ENCODE measurements around the gene CYBA.

Gene CYBA

DNA sequence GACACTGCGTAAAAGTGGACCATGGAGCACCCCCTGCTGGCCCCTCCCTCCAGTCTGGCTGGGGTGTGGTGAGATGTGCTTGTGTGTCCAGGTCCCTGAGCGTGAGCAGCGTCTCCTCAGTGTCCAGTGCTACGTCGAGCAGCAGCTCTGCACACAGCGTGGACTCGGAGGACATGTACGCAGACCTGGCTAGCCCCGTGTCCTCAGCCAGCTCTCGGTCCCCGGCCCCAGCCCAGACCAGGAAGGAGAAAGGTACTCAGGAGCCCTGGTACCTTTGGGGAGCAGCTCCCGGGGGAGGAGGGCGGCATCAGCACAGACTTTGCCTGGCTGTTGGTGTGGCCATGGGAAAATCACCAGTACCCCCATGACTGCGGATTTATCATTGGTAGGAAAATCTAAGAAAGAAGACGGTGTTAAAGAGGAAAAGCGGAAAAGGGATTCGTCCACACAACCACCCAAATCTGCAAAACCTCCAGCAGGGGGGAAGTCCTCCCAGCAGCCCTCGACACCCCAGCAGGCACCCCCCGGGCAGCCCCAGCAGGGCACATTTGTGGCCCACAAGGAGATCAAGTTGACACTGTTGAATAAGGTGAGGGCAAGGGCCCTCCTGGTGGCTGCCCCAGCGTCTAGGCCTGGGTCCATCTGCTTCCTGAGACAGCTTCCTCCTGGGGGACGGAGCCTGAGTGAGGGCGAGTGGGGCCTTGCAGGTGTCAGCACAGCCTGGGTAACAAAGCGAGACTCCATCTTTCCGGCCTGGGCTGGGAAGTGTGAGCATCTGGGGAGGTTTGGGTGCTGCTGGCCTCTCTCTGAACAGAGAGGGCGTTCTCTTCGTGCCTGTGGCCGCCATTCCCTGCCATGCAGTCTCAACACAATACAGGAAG is 23.1 kb downstream of the CYBA start:
- no peak for DNase-seq

- no peak for DNase-seq
Measured at GRCh38 chr16:88626646-88627045, 24.2 kb downstream of the CYBA start.

DNA sequence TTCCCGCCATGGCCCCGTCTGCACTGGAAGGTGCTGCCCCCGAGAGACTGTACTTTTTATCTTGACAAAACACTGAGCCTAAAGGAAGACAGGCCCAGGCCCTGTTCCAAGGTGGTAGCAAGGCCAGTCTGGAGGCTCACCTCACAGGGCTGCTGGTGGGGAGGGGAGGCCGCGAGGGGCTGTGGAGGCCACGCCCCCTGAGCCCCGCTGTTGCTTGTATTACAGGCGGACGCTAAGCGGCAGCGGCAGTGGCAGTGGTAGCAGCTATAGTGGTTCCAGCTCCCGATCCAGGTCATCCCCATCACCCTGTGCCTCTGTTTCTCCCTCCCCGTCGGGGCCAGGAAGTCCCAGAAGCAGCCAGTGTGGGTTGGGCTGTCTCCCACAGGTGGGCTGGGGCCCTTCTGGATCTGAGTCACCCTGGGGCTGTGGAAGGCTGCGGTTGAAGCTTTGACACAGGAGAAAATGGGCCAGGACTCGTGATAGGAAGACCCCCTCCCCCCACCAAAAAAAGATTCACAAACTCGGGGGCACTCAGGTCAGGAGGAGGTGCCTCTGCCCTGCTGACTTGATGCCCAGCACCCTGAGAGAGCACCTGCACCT is 25.8 kb downstream of the CYBA start:
- DNase-seq = no peak

GRCh38 chr16:88624481-88624880 is 26.4 kb downstream of the CYBA start:
- DNase-seq = no peak

DNA sequence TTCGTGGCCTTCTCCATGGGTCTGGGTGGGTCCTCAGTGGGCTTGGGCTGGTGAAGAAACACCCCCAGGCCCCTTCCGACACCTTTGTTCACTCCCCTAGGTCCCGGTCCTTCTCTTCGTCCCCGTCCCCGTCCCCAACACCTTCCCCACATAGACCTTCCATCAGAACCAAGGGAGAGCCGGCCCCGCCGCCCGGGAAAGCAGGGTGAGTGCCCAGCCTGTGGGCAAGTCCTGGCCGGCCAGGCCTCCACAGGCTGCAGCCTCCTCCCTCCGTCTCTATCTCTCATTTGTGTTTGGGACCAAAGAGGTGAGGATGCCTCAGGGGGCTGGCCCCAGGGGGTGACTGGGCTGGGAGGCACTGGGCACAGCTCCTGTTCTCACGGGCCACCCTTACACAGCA is 27.0 kb downstream of the CYBA start:
- DNase-seq = no peak

DNA sequence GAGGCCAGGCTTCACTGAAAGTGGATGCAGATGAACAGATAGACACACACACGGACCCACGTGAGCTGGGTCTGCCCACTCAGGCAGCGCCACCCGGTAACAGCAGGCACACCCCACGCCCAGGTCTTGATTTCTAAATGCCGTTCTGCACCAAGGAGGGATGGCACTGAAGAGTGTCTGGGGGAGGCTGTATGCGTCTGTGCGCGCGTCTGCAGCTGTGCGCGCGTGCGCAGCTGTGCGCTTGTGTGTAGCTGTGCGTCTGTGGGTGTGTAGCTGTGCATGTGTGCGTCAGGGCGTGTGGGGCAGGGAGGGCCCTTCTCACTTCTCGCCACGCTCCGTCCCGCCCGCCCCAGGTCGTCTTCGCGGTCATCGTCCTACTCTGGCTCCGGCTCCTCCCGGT is 28.0 kb downstream of the CYBA start:
- DNase-seq = no peak

- DNase-seq = no peak
Measured at GRCh38 chr16:88622125-88622524, 28.7 kb downstream of the CYBA start.

- no peak for DNase-seq
Measured at GRCh38 chr16:88619859-88620815, 30.7 kb downstream of the CYBA start.

GRCh38 chr16:88618956-88619667 is 31.7 kb downstream of the CYBA start:
- no peak for DNase-seq

DNA sequence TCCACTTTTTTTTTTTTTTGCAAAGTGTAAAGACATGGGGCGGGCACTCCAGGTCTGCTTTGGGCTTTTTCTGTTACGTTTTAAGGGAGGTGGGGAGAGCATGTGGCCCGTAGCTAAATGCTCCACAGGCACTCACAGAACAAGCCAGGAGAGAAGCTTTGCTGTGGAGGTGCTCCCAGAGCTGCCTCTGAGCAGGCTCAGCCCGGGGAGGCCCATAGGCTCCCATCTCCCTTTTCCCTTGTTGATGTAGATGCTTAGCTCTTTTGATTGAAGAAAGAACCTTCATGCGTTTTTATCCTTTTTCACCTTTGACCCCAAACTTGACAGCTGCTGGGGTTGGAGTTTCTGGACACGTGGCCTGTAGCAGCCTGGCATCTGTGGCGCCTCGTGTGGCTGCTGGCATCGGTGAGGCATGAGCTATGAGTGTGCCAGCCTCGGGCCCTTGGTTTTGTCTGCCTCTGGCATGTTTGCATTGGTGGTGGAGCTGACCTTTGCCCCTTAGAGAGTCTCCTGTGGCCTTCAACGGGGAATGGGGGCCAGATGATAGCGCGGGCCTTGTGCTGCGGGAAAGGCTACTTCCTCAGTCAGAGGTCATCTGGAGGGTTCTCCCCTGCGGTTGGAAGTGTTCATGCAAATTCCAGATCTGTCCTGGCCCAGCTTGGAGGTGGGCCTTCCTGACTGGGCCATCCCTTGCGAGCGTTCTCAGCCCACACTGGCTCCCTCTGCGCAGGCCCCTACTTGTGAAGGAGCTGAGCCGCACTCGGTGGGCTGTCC is 32.5 kb downstream of the CYBA start:
- no peak for DNase-seq

- DNase-seq = peak in 1 of 2 experiments; percentile 20
Measured at GRCh38 chr16:88617268-88618031, 33.4 kb downstream of the CYBA start.

DNA sequence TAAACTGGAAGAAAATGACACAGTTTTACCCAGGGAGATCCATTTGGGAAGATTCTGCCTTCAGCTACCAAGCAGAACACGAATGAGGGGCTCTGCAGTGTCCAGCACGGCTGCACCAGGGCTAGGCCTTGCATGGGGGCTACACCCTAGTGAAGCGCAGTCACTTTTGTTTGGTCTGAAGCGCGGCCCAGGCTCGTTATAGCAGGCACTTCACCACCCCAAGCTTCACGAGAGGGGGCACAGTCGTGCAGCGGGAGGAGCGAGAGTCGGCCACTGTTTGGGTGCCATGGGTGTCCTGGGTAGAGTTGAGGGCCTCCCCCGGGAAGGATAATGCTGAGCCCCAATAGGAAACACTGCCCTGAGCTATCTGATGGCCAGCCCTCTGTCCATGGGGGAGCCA is 34.1 kb downstream of the CYBA start:
- no peak for DNase-seq

GRCh38 chr16:88616320-88616719 is 34.5 kb downstream of the CYBA start:
- no peak for DNase-seq

DNA sequence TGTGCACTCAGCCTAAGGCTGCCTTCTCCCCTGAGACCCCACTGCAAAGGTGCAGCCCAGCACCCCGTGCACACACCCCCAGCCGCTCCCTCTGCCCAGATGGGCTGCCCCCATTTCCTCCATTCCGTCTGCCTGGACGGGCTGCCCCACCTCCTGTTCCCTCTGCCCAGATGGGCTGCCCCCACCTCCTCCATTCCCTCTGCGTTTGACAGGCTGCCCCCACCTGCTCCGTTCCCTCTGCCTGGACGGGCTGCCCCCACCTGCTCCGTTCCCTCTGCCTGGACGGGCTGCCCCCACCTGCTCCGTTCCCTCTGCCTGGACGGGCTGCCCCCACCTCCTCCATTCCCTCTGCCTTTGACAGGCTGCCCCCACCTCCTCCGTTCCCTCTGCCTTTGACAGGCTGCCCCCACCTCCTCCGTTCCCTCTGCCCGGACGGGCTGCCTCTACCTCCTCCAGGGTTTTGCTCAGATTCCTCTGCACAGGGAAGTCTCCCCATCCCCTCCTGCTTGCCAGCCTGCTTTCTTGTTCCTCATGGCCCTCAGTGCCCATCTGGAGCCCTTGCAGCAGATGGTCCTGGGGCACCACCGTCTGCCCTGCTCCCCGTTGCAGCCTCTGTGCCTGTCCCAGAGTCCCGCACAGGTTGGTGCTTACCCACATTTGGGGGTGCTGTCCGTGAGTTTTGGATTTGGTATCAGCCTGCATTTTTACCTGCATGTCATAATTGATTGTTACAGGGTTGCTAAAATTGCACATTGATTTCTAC is 35.9 kb downstream of the CYBA start:
- no peak for DNase-seq

DNA sequence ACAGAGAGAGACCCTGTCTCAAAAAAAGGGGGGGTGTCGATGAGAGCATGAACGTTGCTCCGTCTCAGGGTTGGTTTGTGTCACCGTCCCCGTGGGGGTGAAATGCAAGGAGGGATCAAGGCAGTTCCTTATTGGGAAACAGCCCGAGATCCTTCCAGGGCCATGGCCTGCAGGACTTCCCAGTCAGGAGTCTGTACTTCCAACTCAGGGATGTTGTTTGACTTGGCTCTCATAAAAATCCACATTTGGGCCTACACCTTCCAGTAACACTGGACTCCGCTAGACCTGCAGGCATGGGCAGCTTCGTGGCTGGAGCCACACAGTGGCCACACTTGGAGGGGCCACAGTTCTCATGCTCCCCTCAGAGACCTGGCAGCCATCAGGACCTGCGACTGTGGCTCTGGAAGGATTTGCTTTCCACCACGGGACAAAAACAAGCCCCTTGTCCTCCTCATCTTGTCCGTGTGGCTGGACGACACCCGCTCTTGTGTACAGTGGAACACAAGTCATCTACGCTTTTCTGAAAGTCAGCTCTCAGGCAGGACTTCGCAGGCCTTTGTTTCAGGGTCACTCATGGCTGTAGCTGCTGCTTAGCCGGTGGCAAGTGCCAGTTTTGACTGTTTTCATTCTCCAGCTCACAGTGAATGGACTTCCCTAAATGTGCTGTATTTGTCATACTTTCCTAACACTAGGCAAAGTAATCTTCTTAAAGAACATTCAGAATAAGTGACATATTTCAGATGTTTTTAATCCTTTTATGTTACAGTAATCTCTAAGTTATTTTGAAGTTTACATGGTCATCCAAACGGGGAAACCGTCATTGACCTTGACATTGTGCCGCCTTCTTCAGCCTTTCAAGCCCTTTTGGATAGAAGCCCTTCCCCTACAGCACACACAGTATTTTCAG is 36.7 kb downstream of the CYBA start:
- DNase-seq = no peak

DNA sequence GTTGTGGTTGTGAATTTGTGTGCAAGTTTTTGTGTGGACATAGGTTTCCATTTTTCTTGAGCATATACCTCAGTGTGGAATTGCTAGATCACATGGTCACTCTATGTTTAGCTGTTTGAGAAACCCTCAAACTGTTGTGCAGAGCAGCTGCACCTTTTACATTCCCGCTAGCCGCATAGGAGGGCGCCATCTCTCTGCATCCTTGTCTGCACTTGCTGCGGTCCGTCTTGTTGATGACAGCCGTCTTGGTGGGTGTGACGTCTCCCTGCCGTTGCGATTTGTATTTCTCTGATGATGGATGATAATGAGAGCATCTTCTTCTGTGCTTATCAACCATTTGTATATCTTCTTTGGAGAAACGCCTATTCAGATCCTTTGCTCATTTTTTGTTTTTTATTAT is 37.6 kb downstream of the CYBA start:
- DNase-seq = no peak

GRCh38 chr16:88610909-88611812 is 39.7 kb downstream of the CYBA start:
- DNase-seq = no peak

DNA sequence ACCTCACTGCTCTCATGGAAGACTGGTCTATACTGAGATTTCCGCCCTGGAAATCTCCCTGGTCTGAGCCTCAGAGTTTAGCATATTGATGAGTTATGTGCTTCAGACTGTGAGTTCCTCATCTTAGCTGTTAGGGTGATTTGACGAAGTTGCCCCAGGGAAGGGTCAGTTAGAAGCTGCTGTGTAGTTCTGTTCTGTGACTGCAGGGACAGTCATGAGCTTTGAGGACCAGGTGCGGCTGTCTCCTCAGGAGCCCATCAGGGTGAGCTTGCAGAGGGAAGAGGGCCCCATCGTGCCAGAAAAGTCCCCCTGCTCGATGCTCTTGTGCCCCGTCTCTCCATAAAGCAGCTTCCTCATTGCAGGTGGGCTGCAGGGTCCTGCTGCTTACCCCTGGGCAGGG is 40.8 kb downstream of the CYBA start:
- no peak for DNase-seq

Data from NCI-H526 (cell line).